ENCODE data around the gene CCDC112.

DNA sequence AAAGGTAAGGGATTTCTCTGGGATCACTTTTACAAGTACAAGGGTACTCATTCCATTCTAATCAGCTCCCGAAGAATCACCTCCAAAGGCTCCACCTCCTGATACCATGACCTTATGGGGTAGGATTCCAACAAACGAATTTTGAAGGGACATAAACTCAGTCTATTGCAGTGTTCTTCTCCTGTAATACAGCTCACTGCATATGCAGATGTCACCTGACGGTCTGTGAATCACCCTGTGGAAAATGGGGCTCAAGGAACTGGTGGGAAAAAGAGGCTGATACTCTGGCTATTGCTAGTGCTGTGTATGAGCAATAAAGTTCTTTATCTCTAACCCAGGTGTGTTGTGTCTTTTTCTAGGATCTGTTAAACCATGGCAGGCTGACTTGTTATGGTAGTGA lies 42.4 kb upstream of the CCDC112 start:
- no peak for TF ChIP-seq POLR2A (IDR thresholded peaks at IDR 0.05; ENCODE audit: low read depth, low read length)
- no peak for TF ChIP-seq RFX5 (IDR thresholded peaks at IDR 0.05; ENCODE audit: low read depth, low read length)
- TF ChIP-seq MAFK (IDR thresholded peaks at IDR 0.05; ENCODE audit: low read depth, low read length), result no peak
- TF ChIP-seq, protein P1, sequence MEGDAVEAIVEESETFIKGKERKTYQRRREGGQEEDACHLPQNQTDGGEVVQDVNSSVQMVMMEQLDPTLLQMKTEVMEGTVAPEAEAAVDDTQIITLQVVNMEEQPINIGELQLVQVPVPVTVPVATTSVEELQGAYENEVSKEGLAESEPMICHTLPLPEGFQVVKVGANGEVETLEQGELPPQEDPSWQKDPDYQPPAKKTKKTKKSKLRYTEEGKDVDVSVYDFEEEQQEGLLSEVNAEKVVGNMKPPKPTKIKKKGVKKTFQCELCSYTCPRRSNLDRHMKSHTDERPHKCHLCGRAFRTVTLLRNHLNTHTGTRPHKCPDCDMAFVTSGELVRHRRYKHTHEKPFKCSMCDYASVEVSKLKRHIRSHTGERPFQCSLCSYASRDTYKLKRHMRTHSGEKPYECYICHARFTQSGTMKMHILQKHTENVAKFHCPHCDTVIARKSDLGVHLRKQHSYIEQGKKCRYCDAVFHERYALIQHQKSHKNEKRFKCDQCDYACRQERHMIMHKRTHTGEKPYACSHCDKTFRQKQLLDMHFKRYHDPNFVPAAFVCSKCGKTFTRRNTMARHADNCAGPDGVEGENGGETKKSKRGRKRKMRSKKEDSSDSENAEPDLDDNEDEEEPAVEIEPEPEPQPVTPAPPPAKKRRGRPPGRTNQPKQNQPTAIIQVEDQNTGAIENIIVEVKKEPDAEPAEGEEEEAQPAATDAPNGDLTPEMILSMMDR (conservative IDR thresholded peaks at IDR 0.05; ENCODE audit: low read depth, low read length), result no peak
- TF ChIP-seq ELK1 (IDR thresholded peaks at IDR 0.05; ENCODE audit: borderline replicate concordance, low read depth, low read length), result no peak
- TF ChIP-seq, protein P2, sequence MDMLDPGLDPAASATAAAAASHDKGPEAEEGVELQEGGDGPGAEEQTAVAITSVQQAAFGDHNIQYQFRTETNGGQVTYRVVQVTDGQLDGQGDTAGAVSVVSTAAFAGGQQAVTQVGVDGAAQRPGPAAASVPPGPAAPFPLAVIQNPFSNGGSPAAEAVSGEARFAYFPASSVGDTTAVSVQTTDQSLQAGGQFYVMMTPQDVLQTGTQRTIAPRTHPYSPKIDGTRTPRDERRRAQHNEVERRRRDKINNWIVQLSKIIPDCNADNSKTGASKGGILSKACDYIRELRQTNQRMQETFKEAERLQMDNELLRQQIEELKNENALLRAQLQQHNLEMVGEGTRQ (IDR thresholded peaks at IDR 0.05; ENCODE audit: low read depth, low read length), result no peak
- no peak for TF ChIP-seq RAD21 (IDR thresholded peaks at IDR 0.05; ENCODE audit: low read length)
- TF ChIP-seq CEBPB (IDR thresholded peaks at IDR 0.05; ENCODE audit: low read depth, low read length), result no peak
- TF ChIP-seq NFE2L2 (IDR thresholded peaks at IDR 0.05; ENCODE audit: low read depth, low read length), result no peak
- TF ChIP-seq SMC3 (IDR thresholded peaks at IDR 0.05; ENCODE audit: low read depth, low read length), result no peak
- TF ChIP-seq RCOR1 (IDR thresholded peaks at IDR 0.05; ENCODE audit: insufficient replicate concordance, low read length), result no peak
- TF ChIP-seq BHLHE40 (IDR thresholded peaks at IDR 0.05; ENCODE audit: low read depth, low read length), result no peak
- no peak for TF ChIP-seq MAZ (IDR thresholded peaks at IDR 0.05; ENCODE audit: borderline replicate concordance, low read depth, low read length)

All from IMR-90 (cell line).